ENCODE measurements around the gene HHATL.

HHATL gene

GRCh38 chr3:42720126-42720525, 17.5 kb upstream of the HHATL start:
- Histone ChIP-seq H3K9ac (ENCODE audit: low read depth, low read length) (no peak overlapping the region), H3K27me3 (ENCODE audit: control insufficient read depth, insufficient read depth, low read length) (peaks cover 3% of the 10 kb centered on the region), H3K9me3 (ENCODE audit: control insufficient read depth, insufficient read depth, low read length) (no peaks in the 10 kb centered on the region), H3K4me3 (ENCODE audit: low read depth, low read length) (no peak overlapping the region), H3K36me3 (ENCODE audit: control insufficient read depth, insufficient read depth, low read length) (no peaks in the 10 kb centered on the region), H3K4me1 (ENCODE audit: control insufficient read depth, insufficient read depth, low read length) (no peaks in the 10 kb centered on the region)

- Histone ChIP-seq H3K36me3 (ENCODE audit: control insufficient read depth, insufficient read depth, low read length) (no peaks in the 10 kb centered on the region), H3K9me3 (ENCODE audit: control insufficient read depth, insufficient read depth, low read length) (no peaks in the 10 kb centered on the region), H3K27me3 (ENCODE audit: control insufficient read depth, insufficient read depth, low read length) (peaks cover 3% of the 10 kb centered on the region), H3K4me3 (ENCODE audit: low read depth, low read length) (no peak overlapping the region), H3K9ac (ENCODE audit: low read depth, low read length) (no peak overlapping the region), H3K4me1 (ENCODE audit: control insufficient read depth, insufficient read depth, low read length) (no peaks in the 10 kb centered on the region)
Measured at GRCh38 chr3:42719002-42719401, 16.4 kb upstream of the HHATL start.

- no peak overlapping the region for H3K9ac ChIP-seq (ENCODE audit: low read depth, low read length)
- H3K4me1 ChIP-seq (ENCODE audit: control insufficient read depth, insufficient read depth, low read length) = no peaks in the 10 kb centered on the region
- H3K27me3 ChIP-seq (ENCODE audit: control insufficient read depth, insufficient read depth, low read length) = peaks cover 3% of the 10 kb centered on the region
- no peaks in the 10 kb centered on the region for H3K9me3 ChIP-seq (ENCODE audit: control insufficient read depth, insufficient read depth, low read length)
- H3K4me3 ChIP-seq (ENCODE audit: low read depth, low read length) = no peak overlapping the region
- H3K36me3 ChIP-seq (ENCODE audit: control insufficient read depth, insufficient read depth, low read length) = no peaks in the 10 kb centered on the region
Measured at GRCh38 chr3:42718338-42718737, 15.7 kb upstream of the HHATL start.

- Histone ChIP-seq H3K36me3 (ENCODE audit: control insufficient read depth, insufficient read depth, low read length) (no peaks in the 10 kb centered on the region), H3K4me1 (ENCODE audit: control insufficient read depth, insufficient read depth, low read length) (no peaks in the 10 kb centered on the region), H3K4me3 (ENCODE audit: low read depth, low read length) (no peak overlapping the region), H3K9ac (ENCODE audit: low read depth, low read length) (no peak overlapping the region), H3K27me3 (ENCODE audit: control insufficient read depth, insufficient read depth, low read length) (peaks cover 3% of the 10 kb centered on the region), H3K9me3 (ENCODE audit: control insufficient read depth, insufficient read depth, low read length) (no peaks in the 10 kb centered on the region)
Measured at GRCh38 chr3:42717306-42717705, 14.7 kb upstream of the HHATL start.

- Histone ChIP-seq H3K9me3 (ENCODE audit: control insufficient read depth, insufficient read depth, low read length) (no peaks in the 10 kb centered on the region), H3K36me3 (ENCODE audit: control insufficient read depth, insufficient read depth, low read length) (no peaks in the 10 kb centered on the region), H3K4me1 (ENCODE audit: control insufficient read depth, insufficient read depth, low read length) (no peaks in the 10 kb centered on the region), H3K9ac (ENCODE audit: low read depth, low read length) (no peak overlapping the region), H3K4me3 (ENCODE audit: low read depth, low read length) (no peak overlapping the region), H3K27me3 (ENCODE audit: control insufficient read depth, insufficient read depth, low read length) (no peaks in the 10 kb centered on the region)
Measured at GRCh38 chr3:42714171-42714852, 11.7 kb upstream of the HHATL start.

GRCh38 chr3:42713747-42714146, 11.1 kb upstream of the HHATL start:
- H3K4me1 ChIP-seq (ENCODE audit: control insufficient read depth, insufficient read depth, low read length) = no peaks in the 10 kb centered on the region
- no peak overlapping the region for H3K4me3 ChIP-seq (ENCODE audit: low read depth, low read length)
- H3K9ac ChIP-seq (ENCODE audit: low read depth, low read length) = no peak overlapping the region
- H3K27me3 ChIP-seq (ENCODE audit: control insufficient read depth, insufficient read depth, low read length) = no peaks in the 10 kb centered on the region
- H3K36me3 ChIP-seq (ENCODE audit: control insufficient read depth, insufficient read depth, low read length) = no peaks in the 10 kb centered on the region
- H3K9me3 ChIP-seq (ENCODE audit: control insufficient read depth, insufficient read depth, low read length) = no peaks in the 10 kb centered on the region

GRCh38 chr3:42712688-42713372, 10.2 kb upstream of the HHATL start:
- Histone ChIP-seq H3K4me1 (ENCODE audit: control insufficient read depth, insufficient read depth, low read length) (no peaks in the 10 kb centered on the region), H3K27me3 (ENCODE audit: control insufficient read depth, insufficient read depth, low read length) (no peaks in the 10 kb centered on the region), H3K4me3 (ENCODE audit: low read depth, low read length) (no peak overlapping the region), H3K36me3 (ENCODE audit: control insufficient read depth, insufficient read depth, low read length) (no peaks in the 10 kb centered on the region), H3K9me3 (ENCODE audit: control insufficient read depth, insufficient read depth, low read length) (no peaks in the 10 kb centered on the region), H3K9ac (ENCODE audit: low read depth, low read length) (no peak overlapping the region)

- Histone ChIP-seq H3K9me3 (ENCODE audit: control insufficient read depth, insufficient read depth, low read length) (no peaks in the 10 kb centered on the region), H3K9ac (ENCODE audit: low read depth, low read length) (no peak overlapping the region), H3K4me3 (ENCODE audit: low read depth, low read length) (no peak overlapping the region), H3K36me3 (ENCODE audit: control insufficient read depth, insufficient read depth, low read length) (no peaks in the 10 kb centered on the region), H3K27me3 (ENCODE audit: control insufficient read depth, insufficient read depth, low read length) (no peaks in the 10 kb centered on the region), H3K4me1 (ENCODE audit: control insufficient read depth, insufficient read depth, low read length) (no peaks in the 10 kb centered on the region)
Measured at GRCh38 chr3:42712344-42712648, 9.7 kb upstream of the HHATL start.

GRCh38 chr3:42711491-42712343, 9.1 kb upstream of the HHATL start:
- no peak overlapping the region for H3K4me3 ChIP-seq (ENCODE audit: low read depth, low read length)

GRCh38 chr3:42710323-42711021, 7.9 kb upstream of the HHATL start:
- Histone ChIP-seq H3K36me3 (ENCODE audit: control insufficient read depth, insufficient read depth, low read length) (no peaks in the 10 kb centered on the region), H3K9ac (ENCODE audit: low read depth, low read length) (no peak overlapping the region), H3K9me3 (ENCODE audit: control insufficient read depth, insufficient read depth, low read length) (no peaks in the 10 kb centered on the region), H3K4me1 (ENCODE audit: control insufficient read depth, insufficient read depth, low read length) (no peaks in the 10 kb centered on the region), H3K27me3 (ENCODE audit: control insufficient read depth, insufficient read depth, low read length) (no peaks in the 10 kb centered on the region), H3K4me3 (ENCODE audit: low read depth, low read length) (no peak overlapping the region)

More at GRCh38 chr3:42711491-42712343, 9.1 kb upstream of the HHATL start:
- H3K9ac ChIP-seq (ENCODE audit: low read depth, low read length) = no peak overlapping the region
- no peaks in the 10 kb centered on the region for H3K36me3 ChIP-seq (ENCODE audit: control insufficient read depth, insufficient read depth, low read length)
- H3K9me3 ChIP-seq (ENCODE audit: control insufficient read depth, insufficient read depth, low read length) = no peaks in the 10 kb centered on the region
- H3K4me1 ChIP-seq (ENCODE audit: control insufficient read depth, insufficient read depth, low read length) = no peaks in the 10 kb centered on the region
- no peaks in the 10 kb centered on the region for H3K27me3 ChIP-seq (ENCODE audit: control insufficient read depth, insufficient read depth, low read length)

- H3K4me1 ChIP-seq (ENCODE audit: control insufficient read depth, insufficient read depth, low read length) = no peaks in the 10 kb centered on the region
- no peaks in the 10 kb centered on the region for H3K27me3 ChIP-seq (ENCODE audit: control insufficient read depth, insufficient read depth, low read length)
- no peaks in the 10 kb centered on the region for H3K36me3 ChIP-seq (ENCODE audit: control insufficient read depth, insufficient read depth, low read length)
- H3K4me3 ChIP-seq (ENCODE audit: low read depth, low read length) = no peak overlapping the region
- H3K9ac ChIP-seq (ENCODE audit: low read depth, low read length) = no peak overlapping the region
- H3K9me3 ChIP-seq (ENCODE audit: control insufficient read depth, insufficient read depth, low read length) = no peaks in the 10 kb centered on the region
Measured at GRCh38 chr3:42709621-42710020, 7.0 kb upstream of the HHATL start.
